Measurements from ENCODE around the gene SDHA. TPM values are rescaled to one million over a fixed set of nuclear protein-coding genes. Genes with fewer than 3 reads are reported as not detected.

Gene SDHA
- total and polyA plus RNA-seq, 2 of the 13 experiments (the other 11 are each of a cell fraction or from before 2014, with no cell fraction given): 185 to 240 TPM

- no peak for TF ChIP-seq KIAA2018 (CRISPR knock-in tag; IDR thresholded peaks at IDR 0.05; ENCODE audit: borderline replicate concordance)
- no peak for TF ChIP-seq ZNF335 (CRISPR knock-in tag; IDR thresholded peaks at IDR 0.05)
- no peak for TF ChIP-seq SALL1 (CRISPR knock-in tag; IDR thresholded peaks at IDR 0.05)
- no peak for TF ChIP-seq ZNF451 (CRISPR knock-in tag; IDR thresholded peaks at IDR 0.05)
Observed at GRCh38 chr5:174876-175465, 43.1 kb upstream of the SDHA start (continued).

DNA sequence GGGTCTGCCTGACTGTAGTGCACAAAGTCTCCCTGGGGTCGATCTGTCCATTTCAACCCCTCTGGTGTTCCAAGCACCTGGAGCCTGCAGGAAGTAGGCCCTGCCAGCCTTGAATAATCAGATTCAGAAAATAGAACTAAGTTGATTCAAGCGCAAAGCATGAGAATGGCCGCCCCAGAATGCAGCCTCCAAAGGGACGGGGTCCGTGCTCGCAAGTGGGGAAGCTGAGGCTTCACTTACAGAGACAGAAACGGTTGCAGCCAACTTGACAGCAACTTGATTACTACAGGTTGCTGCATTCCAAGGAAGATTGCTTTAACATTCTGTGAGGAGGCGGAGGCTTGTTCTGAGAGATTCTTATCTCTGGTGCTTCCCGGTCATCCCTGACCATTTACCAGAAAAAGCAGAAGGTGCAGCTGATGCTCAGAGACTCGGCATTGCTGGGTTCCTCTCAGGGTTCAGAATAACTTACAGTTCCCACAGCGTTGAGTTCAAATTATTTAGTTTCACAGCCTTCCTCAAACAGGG, 41.8 kb upstream of the SDHA start:
- CTCF ChIA-PET (ENCODE audit: low intra/inter-chr PET ratio, low total read pairs): no interaction called here
- in situ Hi-C loops (cut with HindIII; ENCODE audit: extremely low pct_ligation_motif_present, low pct_unique_long_range_greater_than_20kb): no loop called here
- no peak for ATAC-seq
- Histone ChIP-seq H4K20me1 (ENCODE audit: insufficient read depth, low read length) (no peaks in the 10 kb centered on the region), H3K4me1 (ENCODE audit: insufficient read depth, low read length) (no peaks in the 10 kb centered on the region), H3K9ac (ENCODE audit: insufficient read depth, low read depth, low read length) (no peak overlapping the region), H3K4me3 (replicated peaks in 1 of 3; ENCODE audit: insufficient read depth in 1 of 3, low read depth in 2 of 3, low read length in 3 of 3) (no peak overlapping the region), H3K79me2 (ENCODE audit: insufficient read depth, low read length) (no peaks in the 10 kb centered on the region), H3K9me3 (ENCODE audit: low read length) (no peaks in the 10 kb centered on the region), H3K4me2 (ENCODE audit: low read depth, low read length) (no peak overlapping the region), H3K27ac (ENCODE audit: extremely low read length, insufficient read depth, low read length) (no peak overlapping the region), H3K27me3 (ENCODE audit: control insufficient read depth in 1 of 2, insufficient read depth in 2 of 2, low read length in 2 of 2) (peaks cover 3 to 56% of the 10 kb centered on the region in 2 experiments), H3K36me3 (replicated peaks in 1 of 2; ENCODE audit: control insufficient read depth in 1 of 2, insufficient read depth in 2 of 2, low read length in 2 of 2) (no peaks in the 10 kb centered on the region), H2AFZ (ENCODE audit: low read length) (no peak overlapping the region)
- WGBS (ENCODE audit: low lambda C conversion rate): 55% methylated on average over 11 of the region's 11 CpGs
- intact Hi-C loops (cut with micrococcal nuclease; ENCODE audit: unreplicated experiment): no loop called here
- DNase-seq (ENCODE audit: low spot score): no peak
- no TSS peak for BruUV-seq (replicated peaks)
- POLR2A ChIA-PET: no interaction called here
- FAIRE-seq: no peak
- TF ChIP-seq FOXK1 (CRISPR knock-in tag; IDR thresholded peaks at IDR 0.05; ENCODE audit: borderline replicate concordance, low read depth) (no peak), TRIM22 (IDR thresholded peaks at IDR 0.05) (no peak), ZNF180 (CRISPR knock-in tag; IDR thresholded peaks at IDR 0.05; ENCODE audit: borderline replicate concordance, low read depth) (no peak), GLI4 (CRISPR knock-in tag; IDR thresholded peaks at IDR 0.05; ENCODE audit: borderline replicate concordance) (no peak), WIZ (CRISPR knock-in tag; IDR thresholded peaks at IDR 0.05) (no peak)
- TF ChIP-seq, protein P1, sequence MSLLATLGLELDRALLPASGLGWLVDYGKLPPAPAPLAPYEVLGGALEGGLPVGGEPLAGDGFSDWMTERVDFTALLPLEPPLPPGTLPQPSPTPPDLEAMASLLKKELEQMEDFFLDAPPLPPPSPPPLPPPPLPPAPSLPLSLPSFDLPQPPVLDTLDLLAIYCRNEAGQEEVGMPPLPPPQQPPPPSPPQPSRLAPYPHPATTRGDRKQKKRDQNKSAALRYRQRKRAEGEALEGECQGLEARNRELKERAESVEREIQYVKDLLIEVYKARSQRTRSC (CRISPR knock-in tag; IDR thresholded peaks at IDR 0.05; ENCODE audit: low read depth): no peak
